Activated CD8-positive, alpha-beta memory T cell treated with anti-CD3 and anti-CD28 coated beads, Interleukin-2, amount 50 U/mL, for 1 hour (primary cell): ENCODE data around the gene CMSS1.
"Not testable (repeated sequence)": the region's sequence is repeated elsewhere in the genome, so short reads cannot be mapped to it uniquely, and the experiment has no call there.

Experiments
- DNase-seq: peaks from one replicate; pipeline ENCODE4 v3.0.0-alpha.2; 2020; ENCODE audit errors: extremely low read depth

Gene CMSS1

GRCh38 chr3:99818818-99819217 is 1.2 kb downstream of the CMSS1 start:
- no peak for DNase-seq

- DNase-seq: no peak
These were observed 6.4 kb downstream of the CMSS1 start for GRCh38 chr3:99823723-99824711.

- DNase-seq: no peak
These were observed 7.5 kb downstream of the CMSS1 start for GRCh38 chr3:99825004-99825640.

- no peak for DNase-seq
These were observed 12.2 kb downstream of the CMSS1 start for GRCh38 chr3:99829844-99830243.

GRCh38 chr3:99833617-99834205 is 16.0 kb downstream of the CMSS1 start:
- DNase-seq: no peak

- DNase-seq: no peak
These were observed 16.7 kb downstream of the CMSS1 start for GRCh38 chr3:99834211-99834957.

- DNase-seq: no peak
These were observed 19.0 kb downstream of the CMSS1 start for GRCh38 chr3:99836681-99837080.

- no peak for DNase-seq
These were observed 20.1 kb downstream of the CMSS1 start for GRCh38 chr3:99837715-99838114.

- no peak for DNase-seq
These were observed 21.1 kb downstream of the CMSS1 start for GRCh38 chr3:99838755-99839154.

- no peak for DNase-seq
These were observed 22.0 kb downstream of the CMSS1 start for GRCh38 chr3:99839613-99840012.

- DNase-seq: not testable (repeated sequence)
These were observed 24.3 kb downstream of the CMSS1 start for GRCh38 chr3:99841949-99842348.

- DNase-seq: no peak
These were observed 25.3 kb downstream of the CMSS1 start for GRCh38 chr3:99842826-99843589.

- no peak for DNase-seq
These were observed 26.1 kb downstream of the CMSS1 start for GRCh38 chr3:99843590-99844258.

- no peak for DNase-seq
These were observed 27.7 kb downstream of the CMSS1 start for GRCh38 chr3:99845331-99845730.

GRCh38 chr3:99845999-99846398 is 28.3 kb downstream of the CMSS1 start:
- no peak for DNase-seq

- no peak for DNase-seq
These were observed 29.0 kb downstream of the CMSS1 start for GRCh38 chr3:99846477-99847160.

- no peak for DNase-seq
These were observed 30.8 kb downstream of the CMSS1 start for GRCh38 chr3:99848433-99848832.

GRCh38 chr3:99850608-99851007 is 32.9 kb downstream of the CMSS1 start:
- DNase-seq: no peak

GRCh38 chr3:99851955-99852354 is 34.3 kb downstream of the CMSS1 start:
- DNase-seq: no peak

GRCh38 chr3:99852851-99853250 is 35.2 kb downstream of the CMSS1 start:
- no peak for DNase-seq
